HG03103 (cell line): Measurements from ENCODE around the gene TSPAN31.
"Not testable (repeated sequence)": the region's sequence is repeated elsewhere in the genome, so short reads cannot be mapped to it uniquely, and the experiment has no call there.

Experiments
- ATAC-seq: cut with Tn5 transposase; IDR thresholded peaks from one replicate; pipeline ENCODE4 v1.9.1; 2021; ENCODE audit warnings: low read depth; ENCODE audit not compliant: unreplicated experiment

Gene TSPAN31

GRCh38 chr12:57721846-57722608 lies 22.8 kb upstream of the TSPAN31 start:
- not testable (repeated sequence) for ATAC-seq

GRCh38 chr12:57722716-57723629 lies 21.9 kb upstream of the TSPAN31 start:
- ATAC-seq, result no peak

GRCh38 chr12:57723630-57723962 lies 21.2 kb upstream of the TSPAN31 start:
- no peak for ATAC-seq

- no peak for ATAC-seq
These were observed 20.6 kb upstream of the TSPAN31 start for GRCh38 chr12:57724003-57724935.

- no peak for ATAC-seq
These were observed 19.7 kb upstream of the TSPAN31 start for GRCh38 chr12:57724936-57725740.

GRCh38 chr12:57725851-57726150 lies 19.0 kb upstream of the TSPAN31 start:
- ATAC-seq, result no peak

GRCh38 chr12:57726151-57726883 lies 18.5 kb upstream of the TSPAN31 start:
- ATAC-seq, result no peak

- no peak for ATAC-seq
These were observed 17.7 kb upstream of the TSPAN31 start for GRCh38 chr12:57726884-57727757.

- no peak for ATAC-seq
These were observed 17.0 kb upstream of the TSPAN31 start for GRCh38 chr12:57727758-57728395.

- no peak for ATAC-seq
These were observed 15.5 kb upstream of the TSPAN31 start for GRCh38 chr12:57729321-57729844.

- no peak for ATAC-seq
These were observed 14.3 kb upstream of the TSPAN31 start for GRCh38 chr12:57730336-57731067.

- ATAC-seq, result no peak
These were observed 13.3 kb upstream of the TSPAN31 start for GRCh38 chr12:57731411-57732080.

GRCh38 chr12:57732270-57732669 lies 12.6 kb upstream of the TSPAN31 start:
- ATAC-seq, result no peak

- ATAC-seq, result no peak
These were observed 11.9 kb upstream of the TSPAN31 start for GRCh38 chr12:57732726-57733593.

GRCh38 chr12:57733928-57734327 lies 10.9 kb upstream of the TSPAN31 start:
- no peak for ATAC-seq

- no peak for ATAC-seq
These were observed 10.2 kb upstream of the TSPAN31 start for GRCh38 chr12:57734591-57734990.
